ENCODE measurements around the gene MAZ. TPM values are rescaled to one million over a fixed set of nuclear protein-coding genes. Genes with fewer than 3 reads are reported as not detected.

Gene MAZ
- total RNA-seq, 1 donor from 2014 or later = 146 TPM

DNA sequence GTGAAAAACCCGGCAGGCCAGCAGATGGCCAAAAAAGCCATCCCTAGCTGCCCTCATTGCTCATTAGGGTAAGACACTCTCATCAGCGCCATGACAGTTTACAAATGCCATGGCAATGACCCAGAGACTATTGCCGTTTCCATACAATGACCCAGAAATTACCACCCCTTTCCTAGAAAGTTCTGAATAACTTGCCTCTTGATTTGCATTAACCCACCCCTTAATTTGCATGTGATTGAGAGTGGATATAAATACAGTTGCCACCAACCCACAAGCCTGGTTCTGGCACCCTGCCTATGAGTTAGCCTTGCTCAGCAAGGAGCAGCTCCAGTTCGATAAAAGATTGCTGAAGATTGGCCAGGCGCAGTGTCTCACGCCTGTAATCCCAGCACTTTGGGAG, 44.4 kb upstream of the MAZ start:
- no peak overlapping the region for H3K27ac ChIP-seq
- intact Hi-C loops (cut with DNase I) = no loop called here
- H3K4me3 ChIP-seq = no peak overlapping the region
- H3K9me3 ChIP-seq = no peaks in the 10 kb centered on the region
- TF ChIP-seq, protein P1, sequence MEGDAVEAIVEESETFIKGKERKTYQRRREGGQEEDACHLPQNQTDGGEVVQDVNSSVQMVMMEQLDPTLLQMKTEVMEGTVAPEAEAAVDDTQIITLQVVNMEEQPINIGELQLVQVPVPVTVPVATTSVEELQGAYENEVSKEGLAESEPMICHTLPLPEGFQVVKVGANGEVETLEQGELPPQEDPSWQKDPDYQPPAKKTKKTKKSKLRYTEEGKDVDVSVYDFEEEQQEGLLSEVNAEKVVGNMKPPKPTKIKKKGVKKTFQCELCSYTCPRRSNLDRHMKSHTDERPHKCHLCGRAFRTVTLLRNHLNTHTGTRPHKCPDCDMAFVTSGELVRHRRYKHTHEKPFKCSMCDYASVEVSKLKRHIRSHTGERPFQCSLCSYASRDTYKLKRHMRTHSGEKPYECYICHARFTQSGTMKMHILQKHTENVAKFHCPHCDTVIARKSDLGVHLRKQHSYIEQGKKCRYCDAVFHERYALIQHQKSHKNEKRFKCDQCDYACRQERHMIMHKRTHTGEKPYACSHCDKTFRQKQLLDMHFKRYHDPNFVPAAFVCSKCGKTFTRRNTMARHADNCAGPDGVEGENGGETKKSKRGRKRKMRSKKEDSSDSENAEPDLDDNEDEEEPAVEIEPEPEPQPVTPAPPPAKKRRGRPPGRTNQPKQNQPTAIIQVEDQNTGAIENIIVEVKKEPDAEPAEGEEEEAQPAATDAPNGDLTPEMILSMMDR (IDR thresholded peaks at IDR 0.05) = no peak
- H3K27me3 ChIP-seq = no peaks in the 10 kb centered on the region
- no peak for DNase-seq (ENCODE audit: low spot score in 2 of 2)
- H3K4me1 ChIP-seq = no peaks in the 10 kb centered on the region
- H3K36me3 ChIP-seq = no peaks in the 10 kb centered on the region

DNA sequence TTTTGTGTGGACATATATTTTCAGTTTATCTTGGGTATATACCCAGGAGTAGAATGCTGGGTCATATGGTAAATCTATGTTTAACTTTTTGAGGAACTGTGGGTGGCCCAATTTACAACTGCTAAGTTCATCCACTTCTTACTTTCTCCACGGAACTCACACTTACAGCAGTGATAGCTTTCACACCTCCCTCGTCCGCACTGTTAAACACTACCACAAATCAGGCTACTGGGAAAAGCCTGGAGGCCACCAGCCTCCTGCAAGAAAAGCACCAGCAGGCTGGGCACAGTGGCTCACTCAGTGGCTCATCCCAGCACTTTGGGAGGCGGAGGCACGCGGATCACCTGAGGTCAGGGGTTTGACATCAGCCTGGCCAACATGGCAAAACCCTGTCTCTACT, 43.0 kb upstream of the MAZ start:
- DNase-seq (ENCODE audit: low spot score in 2 of 2) = no peak
- Histone ChIP-seq H3K9me3 (no peaks in the 10 kb centered on the region), H3K4me3 (no peak overlapping the region), H3K36me3 (no peaks in the 10 kb centered on the region), H3K27me3 (no peaks in the 10 kb centered on the region), H3K27ac (no peak overlapping the region), H3K4me1 (no peaks in the 10 kb centered on the region)
- intact Hi-C loops (cut with DNase I) = no loop called here
- TF ChIP-seq, protein P1 (IDR thresholded peaks at IDR 0.05) = no peak

GRCh38 chr16:29765167-29766032, 40.9 kb upstream of the MAZ start:
- intact Hi-C loops (cut with DNase I) = no loop called here
- no peak overlapping the region for H3K27ac ChIP-seq

GRCh38 chr16:29766571-29766970, 39.8 kb upstream of the MAZ start:
- Histone ChIP-seq H3K4me1 (no peaks in the 10 kb centered on the region), H3K4me3 (no peak overlapping the region), H3K9me3 (no peaks in the 10 kb centered on the region), H3K27ac (no peak overlapping the region), H3K36me3 (no peaks in the 10 kb centered on the region), H3K27me3 (no peaks in the 10 kb centered on the region)
- intact Hi-C loops (cut with DNase I) = no loop called here
- no peak for DNase-seq (ENCODE audit: low spot score in 2 of 2)
- TF ChIP-seq, protein P1 (IDR thresholded peaks at IDR 0.05) = no peak

More at GRCh38 chr16:29765167-29766032, 40.9 kb upstream of the MAZ start:
- Histone ChIP-seq H3K4me3 (no peak overlapping the region), H3K36me3 (no peaks in the 10 kb centered on the region), H3K4me1 (no peaks in the 10 kb centered on the region), H3K27me3 (no peaks in the 10 kb centered on the region), H3K9me3 (no peaks in the 10 kb centered on the region)
- TF ChIP-seq, protein P1 (IDR thresholded peaks at IDR 0.05) = no peak
- no peak for DNase-seq (ENCODE audit: low spot score in 2 of 2)

- no peaks in the 10 kb centered on the region for H3K36me3 ChIP-seq
Measured at GRCh38 chr16:29767062-29767461, 39.3 kb upstream of the MAZ start.

More at GRCh38 chr16:29767062-29767461, 39.3 kb upstream of the MAZ start:
- Histone ChIP-seq H3K4me1 (no peaks in the 10 kb centered on the region), H3K27me3 (no peaks in the 10 kb centered on the region), H3K4me3 (no peak overlapping the region), H3K27ac (no peak overlapping the region), H3K9me3 (no peaks in the 10 kb centered on the region)
- DNase-seq (ENCODE audit: low spot score in 2 of 2) = no peak
- TF ChIP-seq, protein P1 (IDR thresholded peaks at IDR 0.05) = no peak
- intact Hi-C loops (cut with DNase I) = no loop called here

All from ascending aorta (tissue), 2 donors.